HCT116 (cell line): Measurements from ENCODE around the gene ZNF439. TPM values are rescaled to one million over a fixed set of nuclear protein-coding genes. Genes with fewer than 3 reads are reported as not detected.
A peak's percentile ranks its signal among the peaks of the same experiment; 100 is the strongest.

ENCODE experiments used
- ATAC-seq: fragments of 200-7000 bp; cut with Tn5 transposase; 2 replicates; pipeline ENCODE4 v1.9.1; 2020; ENCODE audit warnings: mild to moderate bottlenecking, moderate library complexity
- BruUV-seq: library from RNA; stranded (reverse); fragments of 400-500 nt; replicated peaks from 2 replicates; lab custom pipeline; 2021; lab: Mats Ljungman, UMichigan
- CTCF ChIA-PET: fragments of 300-600 bp; sonication (Branson Sonifier 250); formaldehyde crosslinking; loops from one replicate; lab custom pipeline; 2021; ENCODE audit warnings: antibody characterized with exemption; lab: Charles Lee
- POLR2A ChIA-PET: fragments of 300-600, 350-600 bp; sonication (Branson Sonifier 250); formaldehyde crosslinking; loops from one replicate; lab custom pipeline; 2021; ENCODE audit warnings: antibody characterized with exemption; lab: Charles Lee
- RAD21 ChIA-PET, 2 experiments: fragments of 300-600 bp; sonication (Branson Sonifier 250); formaldehyde crosslinking; loops; one replicate each; lab custom pipeline; 2023; ENCODE audit warnings: low total read pairs in 2 of 2; ENCODE audit not compliant: uncharacterized antibody in 2 of 2, unreplicated experiment in 2 of 2, low non-redundant PET in 1 of 2; lab: Charles Lee
- DNase-seq: peaks from one replicate; pipeline ENCODE4 v3.0.0-alpha.2; 2010; ENCODE audit warnings: low read depth, low spot score
- H2AFZ ChIP-seq: fragments of 200-600 bp; shearing (Covaris generic), sonication (generic); 2 replicates; pipeline ENCODE4 v1.6.1; 2017; ENCODE audit warnings: low read depth, mixed run types, mixed read lengths, antibody characterized with exemption, low read length; ENCODE audit not compliant: poor library complexity, severe bottlenecking
- H3K27ac ChIP-seq: 2 replicates; pipeline ENCODE4 v1.5.1; 2012; ENCODE audit warnings: low read depth, low read length
- H3K27me3 ChIP-seq: fragments of 200-600 bp; sonication (generic); 2 replicates; pipeline ENCODE4 v1.6.1; 2016; ENCODE audit warnings: mixed run types, low read length, mixed read lengths; ENCODE audit not compliant: insufficient read depth
- H3K36me3 ChIP-seq, 2 experiments: fragments of 200-500 bp in 1 of 2; fragments of 200-600 bp in 1 of 2; sonication (Bioruptor generic) in 1 of 2; sonication (generic) in 1 of 2; 2 replicates each; pipeline versions ENCODE4 v1.5.1 to v1.6.1; 2014 to 2016; ENCODE audit warnings: low read length in 2 of 2, inconsistent platforms in 1 of 2, mixed read lengths in 1 of 2, mixed run types in 1 of 2; ENCODE audit not compliant: insufficient read depth in 2 of 2, control insufficient read depth in 1 of 2
- H3K4me1 ChIP-seq, 2 experiments: fragments of 200-600 bp in 1 of 2; sonication (generic) in 1 of 2; 2 replicates each; pipeline versions ENCODE4 v1.5.1 to v1.6.1; 2012 to 2017; ENCODE audit warnings: low read length in 2 of 2, inconsistent platforms in 1 of 2, mild to moderate bottlenecking in 1 of 2, mixed read lengths in 1 of 2, mixed run types in 1 of 2, moderate library complexity in 1 of 2; ENCODE audit not compliant: insufficient read depth in 2 of 2, control insufficient read depth in 1 of 2
- H3K4me2 ChIP-seq: fragments of 200-600 bp; sonication (generic); 2 replicates; pipeline ENCODE4 v1.6.1; 2017; ENCODE audit warnings: mixed run types, low read length, mixed read lengths
- H3K4me3 ChIP-seq, 2 experiments: fragments of 200-600 bp in 1 of 2; sonication (generic) in 1 of 2; replicated peaks in 1 of 2; 2 replicates each; pipeline ENCODE4 v1.5.1; 2011 to 2016; ENCODE audit warnings: low read length in 2 of 2, control low read depth in 1 of 2, low read depth in 1 of 2, mild to moderate bottlenecking in 1 of 2, mixed read lengths in 1 of 2, mixed run types in 1 of 2
- H3K79me2 ChIP-seq: fragments of 200-600 bp; sonication (generic); 2 replicates; pipeline ENCODE4 v1.6.1; 2017; ENCODE audit warnings: mild to moderate bottlenecking, mixed run types, low read length, moderate library complexity, mixed read lengths; ENCODE audit not compliant: insufficient read depth
- H3K9ac ChIP-seq: fragments of 200-600 bp; sonication (generic); 2 replicates; pipeline ENCODE4 v1.6.1; 2016; ENCODE audit warnings: low read length, mixed read lengths
- H3K9me2 ChIP-seq: fragments of 200-600 bp; sonication (generic), shearing (Covaris generic); 2 replicates; pipeline ENCODE4 v1.6.1; 2017; ENCODE audit warnings: mixed run types, mild to moderate bottlenecking, moderate library complexity; ENCODE audit not compliant: insufficient read depth
- H3K9me3 ChIP-seq, 2 experiments: fragments of 200-500 bp in 1 of 2; fragments of 200-600 bp in 1 of 2; sonication (Bioruptor generic) in 1 of 2; sonication (generic) in 1 of 2; 2 replicates each; pipeline ENCODE4 v1.6.1; 2014 to 2017; ENCODE audit warnings: low read length in 2 of 2, mixed read lengths in 2 of 2, inconsistent platforms in 1 of 2, low read depth in 1 of 2, mild to moderate bottlenecking in 1 of 2, mixed run types in 1 of 2, moderate library complexity in 1 of 2; ENCODE audit not compliant: control insufficient read depth in 1 of 2, insufficient read depth in 1 of 2
- H4K20me1 ChIP-seq: fragments of 200-600 bp; sonication (generic), shearing (Covaris generic); 2 replicates; pipeline ENCODE4 v1.6.1; 2017; ENCODE audit warnings: mixed run types, mild to moderate bottlenecking, moderate library complexity; ENCODE audit not compliant: insufficient read depth
- ATF3 ChIP-seq: IDR thresholded peaks from 2 replicates; pipeline ENCODE4 v1.6.1; 2012
- CEBPB ChIP-seq: IDR thresholded peaks from 2 replicates; pipeline ENCODE4 v1.6.1; 2012; ENCODE audit warnings: low read depth
- EGR1 ChIP-seq: IDR thresholded peaks from 2 replicates; pipeline ENCODE4 v1.6.1; 2012; ENCODE audit warnings: low read depth
- ELF1 ChIP-seq: IDR thresholded peaks from 2 replicates; pipeline ENCODE4 v1.6.1; 2012; ENCODE audit warnings: low read depth, borderline replicate concordance
- EZH2 ChIP-seq: fragments of 200-600 bp; sonication (generic); IDR thresholded peaks from 2 replicates; pipeline ENCODE4 v1.6.1; 2017; ENCODE audit warnings: antibody characterized with exemption, mixed run types
- EZH2phosphoT487 ChIP-seq: fragments of 200-600 bp; IDR thresholded peaks from 2 replicates; pipeline ENCODE4 v1.6.1; 2018; ENCODE audit warnings: antibody characterized with exemption, borderline replicate concordance
- FOSL1 ChIP-seq: IDR thresholded peaks from 2 replicates; pipeline ENCODE4 v1.6.1; 2012; ENCODE audit warnings: low read depth
- JUND ChIP-seq: IDR thresholded peaks from 2 replicates; pipeline ENCODE4 v1.6.1; 2012
- MAX ChIP-seq: IDR thresholded peaks from 2 replicates; pipeline ENCODE4 v1.6.1; 2012
- POLR2A ChIP-seq: IDR thresholded peaks from 2 replicates; pipeline ENCODE4 v1.7.0; 2011; ENCODE audit warnings: borderline replicate concordance; ENCODE audit not compliant: insufficient read depth, insufficient read length; ENCODE audit errors: extremely low read depth
- POLR2AphosphoS5 ChIP-seq: IDR thresholded peaks from 2 replicates; pipeline ENCODE4 v1.6.1; 2011; ENCODE audit warnings: mild to moderate bottlenecking, low read depth, low read length, moderate library complexity
- RAD21 ChIP-seq: IDR thresholded peaks from 2 replicates; pipeline ENCODE4 v1.6.1; 2012; ENCODE audit warnings: low read depth, mild to moderate bottlenecking
- REST ChIP-seq: IDR thresholded peaks from 2 replicates; pipeline ENCODE4 v1.6.1; 2012; ENCODE audit warnings: low read depth
- SIN3A ChIP-seq: IDR thresholded peaks from 2 replicates; pipeline ENCODE4 v1.6.1; 2012; ENCODE audit warnings: low read depth
- SP1 ChIP-seq: IDR thresholded peaks from 2 replicates; pipeline ENCODE4 v1.6.1; 2012; ENCODE audit warnings: low read depth
- SRF ChIP-seq: IDR thresholded peaks from 2 replicates; pipeline ENCODE4 v1.6.1; 2012; ENCODE audit warnings: low read depth
- TCF7L2 ChIP-seq: IDR thresholded peaks from 2 replicates; pipeline ENCODE4 v1.7.0; 2011; ENCODE audit warnings: borderline replicate concordance, inconsistent platforms; ENCODE audit not compliant: insufficient read depth, insufficient read length; ENCODE audit errors: extremely low read depth
- YY1 ChIP-seq: IDR thresholded peaks from 2 replicates; pipeline ENCODE4 v1.6.1; 2011; ENCODE audit warnings: low read length, low read depth, moderate library complexity, mild to moderate bottlenecking; ENCODE audit not compliant: insufficient replicate concordance; ENCODE audit errors: extremely low read depth
- ZFX ChIP-seq: fragments of 450-650 bp; IDR thresholded peaks from 2 replicates; pipeline ENCODE4 v1.6.1; 2017
- ZNF274 ChIP-seq: fragments of 200-500 bp; sonication (Bioruptor generic); IDR thresholded peaks from 2 replicates; pipeline ENCODE4 v1.6.1; 2014; ENCODE audit warnings: mild to moderate bottlenecking, low read depth, low read length, inconsistent platforms
- intact Hi-C: fragments of 100-400 bp; cut with micrococcal nuclease; formaldehyde crosslinking; loops from 2 replicates; pipeline ENCODE4 v1.10.0; 2022
- total RNA-seq: library from RNA; stranded (reverse); gene quantifications from one replicate; pipeline ENCODE4 v1.2.1, GENCODE V29; 2021; ENCODE audit not compliant: unreplicated experiment

The ZNF439 gene
- total RNA-seq, 1 experiment from 2014 or later: not detected

GRCh38 chr19:11806354-11807098 is 42.0 kb upstream of the ZNF439 start:
- no peaks in the 10 kb centered on the region for H3K4me1 ChIP-seq
- no peaks in the 10 kb centered on the region for H4K20me1 ChIP-seq
- no peak overlapping the region for H2AFZ ChIP-seq
- ATAC-seq (no peak), DNase-seq (no peak)
- BruUV-seq: no TSS peak
- CTCF ChIA-PET: no interaction called here
- TF ChIP-seq ZNF274: peak; percentile 64
- no peak for TF ChIP-seq CEBPB
- TF ChIP-seq TCF7L2: no peak
- RAD21 ChIA-PET: no interaction called here
- H3K9me2 ChIP-seq: no peaks in the 10 kb centered on the region
- peaks cover 25% of the 10 kb centered on the region in 2 experiments; a peak in 2 of 4 replicates for H3K9me3 ChIP-seq
- no peaks in the 10 kb centered on the region for H3K36me3 ChIP-seq
- H3K9ac ChIP-seq: no peak overlapping the region
- H3K27ac ChIP-seq: no peak overlapping the region
- no peak overlapping the region for H3K4me3 ChIP-seq
- H3K79me2 ChIP-seq: no peaks in the 10 kb centered on the region
- H3K4me2 ChIP-seq: no peak overlapping the region
- intact Hi-C loops: no loop called here
- no peaks in the 10 kb centered on the region for H3K27me3 ChIP-seq
- POLR2A ChIA-PET: no interaction called here

- intact Hi-C loops: no loop called here
- BruUV-seq: no TSS peak
- Histone ChIP-seq H3K27me3 (no peaks in the 10 kb centered on the region), H3K4me3 (no peak overlapping the region), H3K9me2 (no peaks in the 10 kb centered on the region), H3K36me3 (no peaks in the 10 kb centered on the region), H4K20me1 (no peaks in the 10 kb centered on the region), H3K79me2 (no peaks in the 10 kb centered on the region), H2AFZ (no peak overlapping the region), H3K4me2 (no peak overlapping the region), H3K4me1 (no peaks in the 10 kb centered on the region), H3K9me3 (peaks cover 25% of the 10 kb centered on the region in 2 experiments; a peak in 2 of 4 replicates), H3K27ac (no peak overlapping the region), H3K9ac (no peak overlapping the region)
- ATAC-seq: no peak
- TF ChIP-seq EZH2phosphoT487 (no peak), REST (no peak), ATF3 (no peak), EZH2 (no peak), YY1 (no peak), ELF1 (no peak), FOSL1 (no peak), MAX (no peak), RAD21 (no peak), SP1 (no peak), SRF (no peak), TCF7L2 (no peak), EGR1 (no peak), POLR2A (no peak), SIN3A (no peak), POLR2AphosphoS5 (no peak), ZFX (no peak), JUND (no peak)
- RAD21 ChIA-PET: no interaction called here
- CTCF ChIA-PET: no interaction called here
- POLR2A ChIA-PET: no interaction called here
- DNase-seq: no peak
Measured at GRCh38 chr19:11807099-11807380, 41.5 kb upstream of the ZNF439 start.
